DND-41 (cell line): ENCODE data around the gene ADAMTSL3.

Source experiments
- ATAC-seq: fragments of 200-7000 bp; cut with Tn5 transposase; 3 replicates; pipeline ENCODE4 v1.9.1; 2021; ENCODE audit warnings: low read depth; ENCODE audit not compliant: insufficient read depth
- DNase-seq: peaks from one replicate; pipeline ENCODE4 v3.0.0-alpha.2; 2020
- H2AFZ ChIP-seq: 2 replicates; pipeline ENCODE4 v1.6.0; 2012; ENCODE audit warnings: low read depth, low read length
- H3K27ac ChIP-seq: 2 replicates; pipeline ENCODE4 v1.5.1; 2012; ENCODE audit warnings: low read length, inconsistent platforms
- H3K27me3 ChIP-seq: fragments of 200-600 bp; sonication (generic); 2 replicates; pipeline ENCODE4 v1.6.0; 2012; ENCODE audit warnings: low read length, mild to moderate bottlenecking, inconsistent platforms; ENCODE audit not compliant: insufficient read depth, poor library complexity
- H3K36me3 ChIP-seq: 2 replicates; pipeline ENCODE4 v1.5.1; 2012; ENCODE audit warnings: low read length, inconsistent platforms; ENCODE audit not compliant: insufficient read depth
- H3K4me1 ChIP-seq: 2 replicates; pipeline ENCODE4 v1.5.1; 2012; ENCODE audit warnings: mild to moderate bottlenecking, low read length; ENCODE audit not compliant: insufficient read depth
- H3K4me2 ChIP-seq: 2 replicates; pipeline ENCODE4 v1.6.0; 2012; ENCODE audit warnings: mild to moderate bottlenecking, moderate library complexity, low read length, inconsistent platforms; ENCODE audit not compliant: insufficient read depth
- H3K4me3 ChIP-seq, 2 experiments: fragments of 200-600 bp in 1 of 2; shearing (Covaris generic) in 1 of 2; 2 replicates each; pipeline ENCODE4 v1.5.1; 2012 to 2016; ENCODE audit warnings: inconsistent platforms in 2 of 2, low read length in 2 of 2, mild to moderate bottlenecking in 2 of 2, low read depth in 1 of 2, moderate library complexity in 1 of 2
- H3K79me2 ChIP-seq: 2 replicates; pipeline ENCODE4 v1.6.0; 2012; ENCODE audit warnings: low read length, inconsistent platforms; ENCODE audit not compliant: insufficient read depth
- H3K9ac ChIP-seq: 2 replicates; pipeline ENCODE4 v1.6.0; 2012; ENCODE audit warnings: low read depth, mild to moderate bottlenecking, inconsistent platforms, low read length, moderate library complexity
- H3K9me3 ChIP-seq: 2 replicates; pipeline ENCODE4 v1.5.1; 2012; ENCODE audit warnings: low read length, moderate library complexity, mild to moderate bottlenecking, inconsistent platforms; ENCODE audit not compliant: insufficient read depth, severe bottlenecking
- H4K20me1 ChIP-seq: 2 replicates; pipeline ENCODE4 v1.6.0; 2012; ENCODE audit warnings: low read length; ENCODE audit not compliant: insufficient read depth
- CTCF ChIP-seq: IDR thresholded peaks from 2 replicates; pipeline ENCODE4 v1.5.1; 2012; ENCODE audit warnings: borderline replicate concordance, low read length, moderate library complexity, mild to moderate bottlenecking; ENCODE audit not compliant: poor library complexity, severe bottlenecking; ENCODE audit errors: extremely low read depth
- EZH2 ChIP-seq: IDR thresholded peaks from 3 replicates; pipeline ENCODE4 v1.6.1; 2012; ENCODE audit warnings: borderline replicate concordance, low read depth, mild to moderate bottlenecking, moderate library complexity, low read length, inconsistent platforms; ENCODE audit not compliant: severe bottlenecking

The ADAMTSL3 gene

GRCh38 chr15:83658430-83659416 is 4.8 kb downstream of the ADAMTSL3 start:
- no peak overlapping the region for H3K4me2 ChIP-seq
- H3K9me3 ChIP-seq, result no peaks in the 10 kb centered on the region
- H3K27me3 ChIP-seq, result no peaks in the 10 kb centered on the region
- no peak overlapping the region for H3K27ac ChIP-seq
- H3K36me3 ChIP-seq, result no peaks in the 10 kb centered on the region
- H3K9ac ChIP-seq, result no peak overlapping the region
- H2AFZ ChIP-seq, result no peak overlapping the region
- no peak overlapping the region for H3K4me3 ChIP-seq
- no peaks in the 10 kb centered on the region for H3K79me2 ChIP-seq
- no peaks in the 10 kb centered on the region for H3K4me1 ChIP-seq
- H4K20me1 ChIP-seq, result no peaks in the 10 kb centered on the region
- DNase-seq, result no peak
- ATAC-seq, result no peak
- TF ChIP-seq EZH2 (no peak), CTCF (no peak)

- Histone ChIP-seq H3K36me3 (no peaks in the 10 kb centered on the region), H3K4me1 (no peaks in the 10 kb centered on the region), H3K9ac (no peak overlapping the region), H3K4me3 (no peak overlapping the region), H3K27ac (no peak overlapping the region), H3K4me2 (no peak overlapping the region), H4K20me1 (no peaks in the 10 kb centered on the region), H3K9me3 (no peaks in the 10 kb centered on the region), H3K79me2 (no peaks in the 10 kb centered on the region), H2AFZ (no peak overlapping the region), H3K27me3 (no peaks in the 10 kb centered on the region)
- TF ChIP-seq EZH2, result no peak
- TF ChIP-seq CTCF, result no peak
- DNase-seq (no peak), ATAC-seq (no peak)
Observed at GRCh38 chr15:83659417-83659812, 5.5 kb downstream of the ADAMTSL3 start.

- Histone ChIP-seq H3K4me1 (no peaks in the 10 kb centered on the region), H3K36me3 (no peaks in the 10 kb centered on the region), H3K9me3 (no peaks in the 10 kb centered on the region), H3K27ac (no peak overlapping the region), H4K20me1 (no peaks in the 10 kb centered on the region), H3K79me2 (no peaks in the 10 kb centered on the region), H3K4me2 (no peak overlapping the region), H3K27me3 (no peaks in the 10 kb centered on the region), H3K9ac (no peak overlapping the region), H3K4me3 (no peak overlapping the region), H2AFZ (no peak overlapping the region)
- ATAC-seq (no peak), DNase-seq (no peak)
- TF ChIP-seq EZH2, result no peak
- no peak for TF ChIP-seq CTCF
Observed at GRCh38 chr15:83665480-83665879, 11.6 kb downstream of the ADAMTSL3 start.
